ENCODE measurements around the gene FHAD1.
"Not testable (repeated sequence)": the region's sequence is repeated elsewhere in the genome, so short reads cannot be mapped to it uniquely, and the experiment has no call there.

The FHAD1 gene

GRCh38 chr1:15425521-15425920 lies 178.5 kb downstream of the FHAD1 start:
- WGBS, 2 experiments: 94 to 96% methylated on average over 10 of the region's 10 CpGs
- no peak overlapping the region for H3K27ac ChIP-seq (ENCODE audit: insufficient read depth, low read depth, low read length, poor library complexity, severe bottlenecking)
- H3K36me3 ChIP-seq (ENCODE audit: control insufficient read depth, insufficient read depth, low read length): no peaks in the 10 kb centered on the region
- no peak overlapping the region for H3K4me3 ChIP-seq (ENCODE audit: insufficient read depth, low read depth, low read length)
- peaks cover 17% of the 10 kb centered on the region for H3K4me1 ChIP-seq (ENCODE audit: control insufficient read depth, insufficient read depth, low read length)
- H3K9me3 ChIP-seq (ENCODE audit: control insufficient read depth, low read length): no peaks in the 10 kb centered on the region
- H3K27me3 ChIP-seq (ENCODE audit: control insufficient read depth, insufficient read depth, low read length, poor library complexity, severe bottlenecking): no peaks in the 10 kb centered on the region

GRCh38 chr1:15425958-15426357 lies 178.9 kb downstream of the FHAD1 start:
- Histone ChIP-seq H3K4me1 (ENCODE audit: control insufficient read depth, insufficient read depth, low read length) (peaks cover 17% of the 10 kb centered on the region), H3K9me3 (ENCODE audit: control insufficient read depth, low read length) (no peaks in the 10 kb centered on the region), H3K36me3 (ENCODE audit: control insufficient read depth, insufficient read depth, low read length) (no peaks in the 10 kb centered on the region), H3K27me3 (ENCODE audit: control insufficient read depth, insufficient read depth, low read length, poor library complexity, severe bottlenecking) (no peaks in the 10 kb centered on the region), H3K27ac (ENCODE audit: insufficient read depth, low read depth, low read length, poor library complexity, severe bottlenecking) (no peak overlapping the region), H3K4me3 (ENCODE audit: insufficient read depth, low read depth, low read length) (no peak overlapping the region)
- WGBS, 2 experiments: 68 to 76% methylated on average over 6 of the region's 6 CpGs

GRCh38 chr1:15426492-15427279 lies 179.7 kb downstream of the FHAD1 start:
- Histone ChIP-seq H3K27ac (ENCODE audit: insufficient read depth, low read depth, low read length, poor library complexity, severe bottlenecking) (no peak overlapping the region), H3K4me3 (ENCODE audit: insufficient read depth, low read depth, low read length) (no peak overlapping the region), H3K36me3 (ENCODE audit: control insufficient read depth, insufficient read depth, low read length) (no peaks in the 10 kb centered on the region), H3K4me1 (ENCODE audit: control insufficient read depth, insufficient read depth, low read length) (peaks cover 17% of the 10 kb centered on the region), H3K27me3 (ENCODE audit: control insufficient read depth, insufficient read depth, low read length, poor library complexity, severe bottlenecking) (no peaks in the 10 kb centered on the region), H3K9me3 (ENCODE audit: control insufficient read depth, low read length) (no peaks in the 10 kb centered on the region)
- WGBS, 2 experiments: 85 to 88% methylated on average over 30 of the region's 30 CpGs

GRCh38 chr1:15427280-15427666 lies 180.2 kb downstream of the FHAD1 start:
- peaks cover 17% of the 10 kb centered on the region for H3K4me1 ChIP-seq (ENCODE audit: control insufficient read depth, insufficient read depth, low read length)
- no peaks in the 10 kb centered on the region for H3K27me3 ChIP-seq (ENCODE audit: control insufficient read depth, insufficient read depth, low read length, poor library complexity, severe bottlenecking)
- WGBS, 2 experiments: 90 to 91% methylated on average over 6 of the region's 6 CpGs
- H3K9me3 ChIP-seq (ENCODE audit: control insufficient read depth, low read length): no peaks in the 10 kb centered on the region
- no peak overlapping the region for H3K4me3 ChIP-seq (ENCODE audit: insufficient read depth, low read depth, low read length)
- no peaks in the 10 kb centered on the region for H3K36me3 ChIP-seq (ENCODE audit: control insufficient read depth, insufficient read depth, low read length)
- H3K27ac ChIP-seq (ENCODE audit: insufficient read depth, low read depth, low read length, poor library complexity, severe bottlenecking): no peak overlapping the region

GRCh38 chr1:15428252-15428651 lies 181.2 kb downstream of the FHAD1 start:
- not testable (repeated sequence) for H3K27ac ChIP-seq (ENCODE audit: insufficient read depth, low read depth, low read length, poor library complexity, severe bottlenecking); H3K4me3 ChIP-seq (ENCODE audit: insufficient read depth, low read depth, low read length); H3K27me3 ChIP-seq (ENCODE audit: control insufficient read depth, insufficient read depth, low read length, poor library complexity, severe bottlenecking); H3K36me3 ChIP-seq (ENCODE audit: control insufficient read depth, insufficient read depth, low read length); H3K9me3 ChIP-seq (ENCODE audit: control insufficient read depth, low read length)
- H3K4me1 ChIP-seq (ENCODE audit: control insufficient read depth, insufficient read depth, low read length): peaks cover 17% of the 10 kb centered on the region
- WGBS, 2 experiments: 95 to 97% methylated on average over 11 of the region's 11 CpGs

- no peaks in the 10 kb centered on the region for H3K9me3 ChIP-seq (ENCODE audit: control insufficient read depth, low read length)
- no peak overlapping the region for H3K27ac ChIP-seq (ENCODE audit: insufficient read depth, low read depth, low read length, poor library complexity, severe bottlenecking)
- peaks cover 14% of the 10 kb centered on the region for H3K4me1 ChIP-seq (ENCODE audit: control insufficient read depth, insufficient read depth, low read length)
- no peak overlapping the region for H3K4me3 ChIP-seq (ENCODE audit: insufficient read depth, low read depth, low read length)
- H3K36me3 ChIP-seq (ENCODE audit: control insufficient read depth, insufficient read depth, low read length): no peaks in the 10 kb centered on the region
- WGBS, 2 experiments: 91% methylated on average over 18 of the region's 18 CpGs
- H3K27me3 ChIP-seq (ENCODE audit: control insufficient read depth, insufficient read depth, low read length, poor library complexity, severe bottlenecking): no peaks in the 10 kb centered on the region
Measured at GRCh38 chr1:15428815-15429435, 181.9 kb downstream of the FHAD1 start.

GRCh38 chr1:15429701-15430149 lies 182.7 kb downstream of the FHAD1 start:
- WGBS, 2 experiments: 94 to 95% methylated on average over 19 of the region's 19 CpGs
- H3K36me3 ChIP-seq (ENCODE audit: control insufficient read depth, insufficient read depth, low read length): no peaks in the 10 kb centered on the region
- H3K9me3 ChIP-seq (ENCODE audit: control insufficient read depth, low read length): no peaks in the 10 kb centered on the region
- H3K4me3 ChIP-seq (ENCODE audit: insufficient read depth, low read depth, low read length): no peak overlapping the region
- H3K4me1 ChIP-seq (ENCODE audit: control insufficient read depth, insufficient read depth, low read length): peaks cover 7% of the 10 kb centered on the region
- H3K27ac ChIP-seq (ENCODE audit: insufficient read depth, low read depth, low read length, poor library complexity, severe bottlenecking): no peak overlapping the region
- H3K27me3 ChIP-seq (ENCODE audit: control insufficient read depth, insufficient read depth, low read length, poor library complexity, severe bottlenecking): no peaks in the 10 kb centered on the region

- Histone ChIP-seq H3K36me3 (ENCODE audit: control insufficient read depth, insufficient read depth, low read length) (no peaks in the 10 kb centered on the region), H3K9me3 (ENCODE audit: control insufficient read depth, low read length) (no peaks in the 10 kb centered on the region), H3K27ac (ENCODE audit: insufficient read depth, low read depth, low read length, poor library complexity, severe bottlenecking) (no peak overlapping the region), H3K4me3 (ENCODE audit: insufficient read depth, low read depth, low read length) (no peak overlapping the region), H3K4me1 (ENCODE audit: control insufficient read depth, insufficient read depth, low read length) (peaks cover 7% of the 10 kb centered on the region), H3K27me3 (ENCODE audit: control insufficient read depth, insufficient read depth, low read length, poor library complexity, severe bottlenecking) (no peaks in the 10 kb centered on the region)
- WGBS, 2 experiments: 62 to 66% methylated on average over 19 of the region's 19 CpGs
Measured at GRCh38 chr1:15430787-15431570, 184.0 kb downstream of the FHAD1 start.

- H3K4me1 ChIP-seq (ENCODE audit: control insufficient read depth, insufficient read depth, low read length): peaks cover 7% of the 10 kb centered on the region
- WGBS, 2 experiments: 87% methylated on average over 4 of the region's 4 CpGs
- H3K9me3 ChIP-seq (ENCODE audit: control insufficient read depth, low read length): no peaks in the 10 kb centered on the region
- H3K27ac ChIP-seq (ENCODE audit: insufficient read depth, low read depth, low read length, poor library complexity, severe bottlenecking): no peak overlapping the region
- no peaks in the 10 kb centered on the region for H3K36me3 ChIP-seq (ENCODE audit: control insufficient read depth, insufficient read depth, low read length)
- H3K4me3 ChIP-seq (ENCODE audit: insufficient read depth, low read depth, low read length): no peak overlapping the region
- H3K27me3 ChIP-seq (ENCODE audit: control insufficient read depth, insufficient read depth, low read length, poor library complexity, severe bottlenecking): no peaks in the 10 kb centered on the region
Measured at GRCh38 chr1:15431571-15431948, 184.5 kb downstream of the FHAD1 start.

GRCh38 chr1:15432324-15432723 lies 185.3 kb downstream of the FHAD1 start:
- no peaks in the 10 kb centered on the region for H3K27me3 ChIP-seq (ENCODE audit: control insufficient read depth, insufficient read depth, low read length, poor library complexity, severe bottlenecking)
- H3K36me3 ChIP-seq (ENCODE audit: control insufficient read depth, insufficient read depth, low read length): no peaks in the 10 kb centered on the region
- WGBS, 2 experiments: 83 to 85% methylated on average over 9 of the region's 9 CpGs
- no peaks in the 10 kb centered on the region for H3K4me1 ChIP-seq (ENCODE audit: control insufficient read depth, insufficient read depth, low read length)
- H3K9me3 ChIP-seq (ENCODE audit: control insufficient read depth, low read length): no peaks in the 10 kb centered on the region
- H3K27ac ChIP-seq (ENCODE audit: insufficient read depth, low read depth, low read length, poor library complexity, severe bottlenecking): no peak overlapping the region
- H3K4me3 ChIP-seq (ENCODE audit: insufficient read depth, low read depth, low read length): no peak overlapping the region
